ENCODE measurements around the gene GABRB3. TPM values are rescaled to one million over a fixed set of nuclear protein-coding genes. Genes with fewer than 3 reads are reported as not detected.

The GABRB3 gene
- total and polyA plus RNA-seq, 2 donors (not counting 3 experiments of a cell fraction or from before 2014, with no cell fraction given) = 0.03 TPM; not detected in 1

DNA sequence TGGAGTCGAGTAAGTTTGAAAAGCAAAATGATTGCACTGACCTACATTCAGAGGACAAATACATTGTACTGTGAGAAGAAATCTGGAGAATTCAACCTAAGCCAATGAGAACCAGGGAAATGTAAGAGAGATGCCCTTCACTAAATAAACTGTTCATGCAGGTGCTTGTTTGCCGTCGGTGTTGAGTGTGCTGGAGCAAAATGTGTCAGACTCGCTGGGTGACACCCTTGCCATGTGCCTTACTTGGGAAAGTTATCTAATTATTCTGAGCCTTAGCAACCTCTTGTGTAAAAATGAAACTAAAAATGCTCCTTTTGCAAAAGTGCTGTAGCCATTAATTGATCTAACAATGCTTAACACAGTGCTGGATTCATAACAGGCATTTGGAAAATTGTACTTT lies 140.4 kb downstream of the GABRB3 start:
- dilution Hi-C loops (cut with MboI; ENCODE audit: extremely low pct_ligation_motif_present, low sequenced_read_pairs) (no loop called here), intact Hi-C loops (cut with micrococcal nuclease) (no loop called here)
- Histone ChIP-seq H3K27ac (ENCODE audit: insufficient read depth, low read depth, low read length) (no peak overlapping the region), H3K36me3 (ENCODE audit: control insufficient read depth in 2 of 2, extremely low read depth in 1 of 2, insufficient read depth in 2 of 2, low read length in 2 of 2) (no peaks in the 10 kb centered on the region), H3K9ac (replicated peaks; ENCODE audit: extremely low read depth, insufficient read depth, low read length) (no peak overlapping the region), H3K27me3 (ENCODE audit: control insufficient read depth in 2 of 2, insufficient read depth in 2 of 2, low read length in 2 of 2) (no peaks in the 10 kb centered on the region), H3K9me1 (replicated peaks; ENCODE audit: control insufficient read depth, extremely low read depth, insufficient read depth, low read length) (no peaks in the 10 kb centered on the region), H3K4me3 (replicated peaks in 1 of 3; ENCODE audit: insufficient read depth in 1 of 3, low read depth in 1 of 3, low read length in 3 of 3) (no peak overlapping the region), H3K79me2 (ENCODE audit: control insufficient read depth, insufficient read depth, low read length) (no peaks in the 10 kb centered on the region), H3K9me3 (replicated peaks; ENCODE audit: control insufficient read depth, insufficient read depth, low read length) (peaks cover 4% of the 10 kb centered on the region), H4K20me1 (replicated peaks; ENCODE audit: control insufficient read depth, extremely low read depth, insufficient read depth, low read length) (no peaks in the 10 kb centered on the region), H2AFZ (ENCODE audit: low read depth, low read length) (no peak overlapping the region), H3K4me1 (ENCODE audit: control insufficient read depth, extremely low read depth, insufficient read depth, low read length) (no peaks in the 10 kb centered on the region), H3K4me2 (ENCODE audit: insufficient read depth, low read length) (no peak overlapping the region)
- TF ChIP-seq MYC (IDR thresholded peaks at IDR 0.05; ENCODE audit: low read depth, low read length) (no peak), POLR2AphosphoS5 (IDR thresholded peaks at IDR 0.05; ENCODE audit: insufficient read depth, low read depth, low read length) (no peak), JUN (IDR thresholded peaks at IDR 0.05; ENCODE audit: borderline replicate concordance, insufficient read depth, insufficient read length, low read depth) (no peak), MAX (IDR thresholded peaks at IDR 0.05; ENCODE audit: insufficient read depth, insufficient read length) (no peak), FOS (IDR thresholded peaks at IDR 0.05; ENCODE audit: borderline replicate concordance, insufficient read depth, low read length) (no peak), POLR2A (IDR thresholded peaks at IDR 0.05; ENCODE audit: low read depth, low read length) (no peak), GATA2 (IDR thresholded peaks at IDR 0.05; ENCODE audit: insufficient read depth, insufficient read length, low read depth, low read length) (no peak), EZH2 (IDR thresholded peaks at IDR 0.05; ENCODE audit: borderline replicate concordance, low read depth, low read length, severe bottlenecking) (no peak)
- TF ChIP-seq, protein P1, sequence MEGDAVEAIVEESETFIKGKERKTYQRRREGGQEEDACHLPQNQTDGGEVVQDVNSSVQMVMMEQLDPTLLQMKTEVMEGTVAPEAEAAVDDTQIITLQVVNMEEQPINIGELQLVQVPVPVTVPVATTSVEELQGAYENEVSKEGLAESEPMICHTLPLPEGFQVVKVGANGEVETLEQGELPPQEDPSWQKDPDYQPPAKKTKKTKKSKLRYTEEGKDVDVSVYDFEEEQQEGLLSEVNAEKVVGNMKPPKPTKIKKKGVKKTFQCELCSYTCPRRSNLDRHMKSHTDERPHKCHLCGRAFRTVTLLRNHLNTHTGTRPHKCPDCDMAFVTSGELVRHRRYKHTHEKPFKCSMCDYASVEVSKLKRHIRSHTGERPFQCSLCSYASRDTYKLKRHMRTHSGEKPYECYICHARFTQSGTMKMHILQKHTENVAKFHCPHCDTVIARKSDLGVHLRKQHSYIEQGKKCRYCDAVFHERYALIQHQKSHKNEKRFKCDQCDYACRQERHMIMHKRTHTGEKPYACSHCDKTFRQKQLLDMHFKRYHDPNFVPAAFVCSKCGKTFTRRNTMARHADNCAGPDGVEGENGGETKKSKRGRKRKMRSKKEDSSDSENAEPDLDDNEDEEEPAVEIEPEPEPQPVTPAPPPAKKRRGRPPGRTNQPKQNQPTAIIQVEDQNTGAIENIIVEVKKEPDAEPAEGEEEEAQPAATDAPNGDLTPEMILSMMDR (IDR thresholded peaks at IDR 0.05; ENCODE audit: extremely low read depth in 1 of 2, insufficient read depth in 1 of 2, low read depth in 1 of 2, low read length in 2 of 2) = no peak
- CTCF ChIA-PET = no interaction called here
- DNase-seq (ENCODE audit: low read depth, low spot score) (no peak), FAIRE-seq (no peak)
- BruUV-seq (replicated peaks) = no TSS peak
- POLR2A ChIA-PET = no interaction called here

All from endothelial cell of umbilical vein (primary cell).